ENCODE results near the gene RASAL3.
A peak's percentile ranks its signal among the peaks of the same experiment; 100 is the strongest.

Gene RASAL3

GRCh38 chr19:15448778-15449619 lies 15.3 kb downstream of the RASAL3 start (continued):
- TF ChIP-seq ZNF391 (tag by site-specific recombination; IDR thresholded peaks at IDR 0.05; ENCODE audit: borderline replicate concordance, low read depth): no peak; the same call in 1 of the 2 replicates
- TF ChIP-seq RBAK (tag by site-specific recombination; IDR thresholded peaks at IDR 0.05): no peak
- TF ChIP-seq ZNF350 (tag by site-specific recombination; IDR thresholded peaks at IDR 0.05): no peak
- TF ChIP-seq ZNF501 (tag by site-specific recombination; IDR thresholded peaks at IDR 0.05): no peak
- TF ChIP-seq ZFP41 (tag by site-specific recombination; IDR thresholded peaks at IDR 0.05; ENCODE audit: borderline replicate concordance): no peak
- TF ChIP-seq, protein P1, sequence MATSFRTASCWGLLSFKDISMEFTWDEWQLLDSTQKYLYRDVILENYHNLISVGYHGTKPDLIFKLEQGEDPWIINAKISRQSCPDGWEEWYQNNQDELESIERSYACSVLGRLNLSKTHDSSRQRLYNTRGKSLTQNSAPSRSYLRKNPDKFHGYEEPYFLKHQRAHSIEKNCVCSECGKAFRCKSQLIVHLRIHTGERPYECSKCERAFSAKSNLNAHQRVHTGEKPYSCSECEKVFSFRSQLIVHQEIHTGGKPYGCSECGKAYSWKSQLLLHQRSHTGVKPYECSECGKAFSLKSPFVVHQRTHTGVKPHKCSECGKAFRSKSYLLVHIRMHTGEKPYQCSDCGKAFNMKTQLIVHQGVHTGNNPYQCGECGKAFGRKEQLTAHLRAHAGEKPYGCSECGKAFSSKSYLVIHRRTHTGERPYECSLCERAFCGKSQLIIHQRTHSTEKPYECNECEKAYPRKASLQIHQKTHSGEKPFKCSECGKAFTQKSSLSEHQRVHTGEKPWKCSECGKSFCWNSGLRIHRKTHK (tag by site-specific recombination; IDR thresholded peaks at IDR 0.05): no peak
- no peak for TF ChIP-seq REPIN1 (tag by site-specific recombination; IDR thresholded peaks at IDR 0.05; ENCODE audit: low read depth)
- TF ChIP-seq ZNF335 (tag by site-specific recombination; conservative IDR thresholded peaks at IDR 0.05): peak; percentile 85
- TF ChIP-seq ZNF621 (tag by site-specific recombination; IDR thresholded peaks at IDR 0.05): no peak
- TF ChIP-seq SALL2 (tag by site-specific recombination; IDR thresholded peaks at IDR 0.05; ENCODE audit: borderline replicate concordance): no peak
- TF ChIP-seq, protein P2, sequence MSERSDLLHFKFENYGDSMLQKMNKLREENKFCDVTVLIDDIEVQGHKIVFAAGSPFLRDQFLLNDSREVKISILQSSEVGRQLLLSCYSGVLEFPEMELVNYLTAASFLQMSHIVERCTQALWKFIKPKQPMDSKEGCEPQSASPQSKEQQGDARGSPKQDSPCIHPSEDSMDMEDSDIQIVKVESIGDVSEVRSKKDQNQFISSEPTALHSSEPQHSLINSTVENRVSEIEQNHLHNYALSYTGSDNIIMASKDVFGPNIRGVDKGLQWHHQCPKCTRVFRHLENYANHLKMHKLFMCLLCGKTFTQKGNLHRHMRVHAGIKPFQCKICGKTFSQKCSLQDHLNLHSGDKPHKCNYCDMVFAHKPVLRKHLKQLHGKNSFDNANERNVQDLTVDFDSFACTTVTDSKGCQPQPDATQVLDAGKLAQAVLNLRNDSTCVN (tag by site-specific recombination; optimal IDR thresholded peaks at IDR 0.05): peak; percentile 17
- TF ChIP-seq ZNF623 (tag by site-specific recombination; IDR thresholded peaks at IDR 0.05): no peak
- no peak for TF ChIP-seq ZNF785 (tag by site-specific recombination; IDR thresholded peaks at IDR 0.05)
- no peak for TF ChIP-seq ZNF140 (tag by site-specific recombination; IDR thresholded peaks at IDR 0.05)
- TF ChIP-seq KLF7 (tag by site-specific recombination; IDR thresholded peaks at IDR 0.05; ENCODE audit: borderline replicate concordance): no peak
- no peak for TF ChIP-seq ZNF624 (tag by site-specific recombination; IDR thresholded peaks at IDR 0.05)
- TF ChIP-seq ZNF37A (tag by site-specific recombination; IDR thresholded peaks at IDR 0.05): no peak
- no peak for TF ChIP-seq SCRT2 (tag by site-specific recombination; IDR thresholded peaks at IDR 0.05)
- peak; percentile 81 for TF ChIP-seq GLIS2 (tag by site-specific recombination; IDR thresholded peaks at IDR 0.05)
- no peak for TF ChIP-seq EGR2 (tag by site-specific recombination; IDR thresholded peaks at IDR 0.05; ENCODE audit: low read depth)
- no peak for TF ChIP-seq YY2 (tag by site-specific recombination; IDR thresholded peaks at IDR 0.05)
- TF ChIP-seq, protein P3, sequence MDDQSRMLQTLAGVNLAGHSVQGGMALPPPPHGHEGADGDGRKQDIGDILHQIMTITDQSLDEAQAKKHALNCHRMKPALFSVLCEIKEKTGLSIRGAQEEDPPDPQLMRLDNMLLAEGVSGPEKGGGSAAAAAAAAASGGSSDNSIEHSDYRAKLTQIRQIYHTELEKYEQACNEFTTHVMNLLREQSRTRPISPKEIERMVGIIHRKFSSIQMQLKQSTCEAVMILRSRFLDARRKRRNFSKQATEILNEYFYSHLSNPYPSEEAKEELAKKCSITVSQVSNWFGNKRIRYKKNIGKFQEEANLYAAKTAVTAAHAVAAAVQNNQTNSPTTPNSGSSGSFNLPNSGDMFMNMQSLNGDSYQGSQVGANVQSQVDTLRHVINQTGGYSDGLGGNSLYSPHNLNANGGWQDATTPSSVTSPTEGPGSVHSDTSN (CRISPR knock-in tag; IDR thresholded peaks at IDR 0.05): no peak
- 0 out of 2 replicates have a peak, but pooled peaks have one; percentile 51 for TF ChIP-seq ZNF366 (tag by site-specific recombination; conservative IDR thresholded peaks at IDR 0.05)
- TF ChIP-seq ZNF132 (tag by site-specific recombination; IDR thresholded peaks at IDR 0.05; ENCODE audit: borderline replicate concordance): no peak
- peak; percentile 33; the same call in 1 of the 2 replicates for TF ChIP-seq ZNF629 (tag by site-specific recombination; IDR thresholded peaks at IDR 0.05)
- peak; percentile 96 for TF ChIP-seq ZBTB48 (tag by site-specific recombination; IDR thresholded peaks at IDR 0.05)
- no peak for TF ChIP-seq BCL11A (tag by site-specific recombination; IDR thresholded peaks at IDR 0.05; ENCODE audit: low read depth)
- peak; percentile 12; the same call in 1 of the 2 replicates for TF ChIP-seq ZFP69B (tag by site-specific recombination; IDR thresholded peaks at IDR 0.05)
- peak; percentile 38 for TF ChIP-seq ZNF398 (tag by site-specific recombination; IDR thresholded peaks at IDR 0.05)
- 0 out of 2 replicates have a peak, but pooled peaks have one; percentile 4 for TF ChIP-seq SP2 (tag by site-specific recombination; IDR thresholded peaks at IDR 0.05)
- TF ChIP-seq HOXD13 (CRISPR knock-in tag; IDR thresholded peaks at IDR 0.05; ENCODE audit: borderline replicate concordance): no peak
- TF ChIP-seq ZNF449 (tag by site-specific recombination; IDR thresholded peaks at IDR 0.05): no peak
- no peak for TF ChIP-seq WT1 (tag by site-specific recombination; IDR thresholded peaks at IDR 0.05)
